Activated CD4-positive, CD25-positive, alpha-beta regulatory T cell treated with anti-CD3 and anti-CD28 coated beads, Interleukin-2, amount 50 U/mL, for 72 hours (primary cell): ENCODE data around the gene DEFB108B.
"Not testable (repeated sequence)": the region's sequence is repeated elsewhere in the genome, so short reads cannot be mapped to it uniquely, and the experiment has no call there.

Experiments
- DNase-seq: peaks from one replicate; pipeline ENCODE4 v3.0.0; 2021

DEFB108B gene

GRCh38 chr11:71821539-71821938 lies 11.5 kb upstream of the DEFB108B start:
- not testable (repeated sequence) for DNase-seq

GRCh38 chr11:71829247-71829646 lies 3.8 kb upstream of the DEFB108B start:
- not testable (repeated sequence) for DNase-seq

- not testable (repeated sequence) for DNase-seq
These were observed 3.3 kb upstream of the DEFB108B start for GRCh38 chr11:71829686-71830085.

GRCh38 chr11:71842720-71843119 lies 9.7 kb downstream of the DEFB108B start:
- DNase-seq, result not testable (repeated sequence)

- DNase-seq, result not testable (repeated sequence)
These were observed 10.4 kb downstream of the DEFB108B start for GRCh38 chr11:71843355-71843754.

GRCh38 chr11:71843858-71844257 lies 10.9 kb downstream of the DEFB108B start:
- DNase-seq, result no peak

- not testable (repeated sequence) for DNase-seq
These were observed 20.9 kb downstream of the DEFB108B start for GRCh38 chr11:71853895-71854294.

GRCh38 chr11:71855880-71856279 lies 22.9 kb downstream of the DEFB108B start:
- DNase-seq, result not testable (repeated sequence)

GRCh38 chr11:71860835-71861234 lies 27.8 kb downstream of the DEFB108B start:
- DNase-seq, result not testable (repeated sequence)

GRCh38 chr11:71863978-71864627 lies 31.1 kb downstream of the DEFB108B start:
- not testable (repeated sequence) for DNase-seq

- DNase-seq, result not testable (repeated sequence)
These were observed 34.2 kb downstream of the DEFB108B start for GRCh38 chr11:71867209-71867608.

GRCh38 chr11:71869931-71870330 lies 36.9 kb downstream of the DEFB108B start:
- DNase-seq, result not testable (repeated sequence)

GRCh38 chr11:71870661-71871060 lies 37.7 kb downstream of the DEFB108B start:
- DNase-seq, result not testable (repeated sequence)

- DNase-seq, result not testable (repeated sequence)
These were observed 43.3 kb downstream of the DEFB108B start for GRCh38 chr11:71876262-71876661.

- not testable (repeated sequence) for DNase-seq
These were observed 45.1 kb downstream of the DEFB108B start, which contains the start of gene DEFB131B for GRCh38 chr11:71878059-71878458. Gene DEFB131B (plus strand): TSS chr11:71878453. CDS start chr11:71878453, 0 bp downstream.

- not testable (repeated sequence) for DNase-seq
These were observed 52.8 kb downstream of the DEFB108B start for GRCh38 chr11:71885806-71886205.
